ENCODE data around the gene FMO2.
A peak's percentile ranks its signal among the peaks of the same experiment; 100 is the strongest.

FMO2 gene

GRCh38 chr1:171174560-171175294, 10.4 kb upstream of the FMO2 start:
- DNase-seq (ENCODE audit: low read depth in 2 of 2), result no peak

GRCh38 chr1:171177261-171177660, 7.8 kb upstream of the FMO2 start:
- DNase-seq (ENCODE audit: low read depth in 2 of 2), result no peak

- DNase-seq (ENCODE audit: low read depth in 2 of 2), result no peak
Measured at GRCh38 chr1:171179318-171180227, 5.5 kb upstream of the FMO2 start.

- no peak for DNase-seq (ENCODE audit: low read depth in 2 of 2)
Measured at GRCh38 chr1:171180670-171181069, 4.4 kb upstream of the FMO2 start.

GRCh38 chr1:171188388-171189266, 3.5 kb downstream of the FMO2 start:
- peak in 1 of 2 donors; percentile 8 for DNase-seq (ENCODE audit: low read depth in 2 of 2)

GRCh38 chr1:171191992-171192391, 6.9 kb downstream of the FMO2 start:
- DNase-seq (ENCODE audit: low read depth in 2 of 2), result no peak

- DNase-seq (ENCODE audit: low read depth in 2 of 2), result no peak
Measured at GRCh38 chr1:171195767-171196166, 10.7 kb downstream of the FMO2 start.

GRCh38 chr1:171196351-171196750, 11.3 kb downstream of the FMO2 start:
- DNase-seq (ENCODE audit: low read depth in 2 of 2), result no peak

GRCh38 chr1:171198081-171198480, 13.0 kb downstream of the FMO2 start:
- no peak for DNase-seq (ENCODE audit: low read depth in 2 of 2)

GRCh38 chr1:171204296-171204695, 19.2 kb downstream of the FMO2 start:
- DNase-seq (ENCODE audit: low read depth in 2 of 2), result no peak

- no peak for DNase-seq (ENCODE audit: low read depth in 2 of 2)
Measured at GRCh38 chr1:171206204-171206977, 21.3 kb downstream of the FMO2 start.

- no peak for DNase-seq (ENCODE audit: low read depth in 2 of 2)
Measured at GRCh38 chr1:171206978-171207355, 21.9 kb downstream of the FMO2 start.

- DNase-seq (ENCODE audit: low read depth in 2 of 2), result no peak
Measured at GRCh38 chr1:171207377-171207776, 22.3 kb downstream of the FMO2 start.

- no peak for DNase-seq (ENCODE audit: low read depth in 2 of 2)
Measured at GRCh38 chr1:171210355-171210754, 25.3 kb downstream of the FMO2 start.

- DNase-seq (ENCODE audit: low read depth in 2 of 2), result no peak
Measured at GRCh38 chr1:171212607-171213351, 27.7 kb downstream of the FMO2 start.

- no peak for DNase-seq (ENCODE audit: low read depth in 2 of 2)
Measured at GRCh38 chr1:171213559-171214454, 28.7 kb downstream of the FMO2 start.

- no peak for DNase-seq (ENCODE audit: low read depth in 2 of 2)
Measured at GRCh38 chr1:171217658-171218443, 32.8 kb downstream of the FMO2 start.

- DNase-seq (ENCODE audit: low read depth in 2 of 2), result no peak
Measured at GRCh38 chr1:171218661-171219060, 33.6 kb downstream of the FMO2 start.

All from stimulated activated CD8-positive, alpha-beta memory T cell treated with anti-CD3 and anti-CD28 coated beads, Interleukin-7, amount 100 ng/mL, for 4 hours (primary cell).